ENCODE measurements around the gene RPL14.
"Not testable (repeated sequence)": the region's sequence is repeated elsewhere in the genome, so short reads cannot be mapped to it uniquely, and the experiment has no call there.

RPL14 gene

GRCh38 chr3:40456940-40457823 lies at the start of gene RPL14:
Gene RPL14 (plus strand): TSS chr3:40457339. CDS start chr3:40457472, 133 bp downstream.
- DNase-seq, result peak; percentile 68

GRCh38 chr3:40407611-40408010 lies 49.5 kb upstream of the RPL14 start:
- DNase-seq, result no peak

GRCh38 chr3:40414270-40414669 lies 42.9 kb upstream of the RPL14 start:
- DNase-seq, result no peak

DNA sequence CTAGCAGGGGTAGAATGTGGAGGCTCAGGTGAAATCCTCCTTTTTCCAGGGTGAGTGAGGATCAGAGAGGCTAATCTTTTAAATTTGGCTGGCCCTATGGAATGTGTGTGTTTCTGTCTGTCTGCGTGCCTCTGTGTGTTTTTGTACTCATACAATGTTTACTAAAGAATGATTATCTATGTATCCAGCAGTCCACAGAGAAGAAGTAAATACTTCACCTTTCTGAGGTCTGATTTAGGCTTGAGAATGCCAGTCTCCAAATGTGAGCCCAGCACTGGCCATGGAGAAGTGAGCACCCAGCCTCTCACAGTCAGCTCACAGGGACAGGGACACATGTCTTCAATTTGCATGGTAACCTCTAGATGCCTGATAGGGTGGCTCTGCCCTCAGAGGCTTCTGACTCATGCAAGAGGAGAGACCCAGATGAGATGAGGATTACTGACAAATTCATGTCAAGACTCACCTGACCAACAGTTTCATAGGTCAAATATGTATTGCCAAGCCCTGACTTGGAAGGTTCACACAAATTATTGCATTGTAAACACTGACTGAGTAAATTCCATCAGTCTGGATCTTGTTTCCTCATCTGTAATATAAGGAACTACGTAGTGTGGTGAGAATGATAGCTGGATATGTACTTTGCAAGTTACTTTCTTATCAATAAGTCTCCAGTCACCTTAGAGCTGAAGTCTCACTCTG lies 39.1 kb upstream of the RPL14 start:
- no peak for DNase-seq

DNA sequence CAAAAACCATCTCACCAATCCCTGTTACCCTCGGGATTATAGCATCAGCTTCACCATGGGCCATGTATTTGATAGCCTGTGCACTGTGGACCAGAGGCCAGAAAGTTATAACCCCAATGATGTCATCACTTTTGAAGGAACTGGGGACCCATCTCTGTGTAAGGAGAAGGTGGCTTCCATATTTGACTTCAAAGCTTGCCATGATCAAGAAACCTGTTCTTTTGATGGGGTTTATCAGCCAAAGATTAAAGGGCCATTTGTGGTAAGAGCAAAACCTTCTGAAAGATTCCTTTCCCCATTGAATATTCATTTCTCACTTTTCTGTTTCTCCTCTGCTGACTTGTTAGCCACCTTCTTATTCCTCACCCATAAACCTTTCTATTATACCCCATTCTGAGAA lies 34.3 kb upstream of the RPL14 start:
- DNase-seq, result no peak

- DNase-seq, result no peak
Measured at GRCh38 chr3:40427045-40427669, 30.0 kb upstream of the RPL14 start.

- no peak for DNase-seq
Measured at GRCh38 chr3:40432793-40433192, 24.3 kb upstream of the RPL14 start.

DNA sequence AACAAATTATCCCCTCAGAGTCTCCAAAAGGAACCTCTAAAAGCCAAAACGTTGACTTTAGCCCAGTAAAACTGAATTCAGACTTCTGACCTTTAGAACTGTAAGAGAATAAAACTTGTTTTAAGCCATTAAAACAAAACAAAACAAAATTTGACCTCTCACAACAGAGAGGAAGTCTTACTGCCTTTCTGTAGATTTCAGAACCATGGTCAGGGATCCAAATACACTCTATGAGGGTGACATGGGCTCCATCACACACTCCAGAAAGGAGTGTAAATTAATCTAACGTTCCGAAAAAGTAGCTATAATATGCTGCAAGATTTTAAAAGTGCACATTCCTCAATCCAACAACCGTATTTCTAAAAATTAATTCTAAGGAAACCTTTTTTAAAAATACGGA lies 19.2 kb upstream of the RPL14 start:
- no peak for DNase-seq

DNA sequence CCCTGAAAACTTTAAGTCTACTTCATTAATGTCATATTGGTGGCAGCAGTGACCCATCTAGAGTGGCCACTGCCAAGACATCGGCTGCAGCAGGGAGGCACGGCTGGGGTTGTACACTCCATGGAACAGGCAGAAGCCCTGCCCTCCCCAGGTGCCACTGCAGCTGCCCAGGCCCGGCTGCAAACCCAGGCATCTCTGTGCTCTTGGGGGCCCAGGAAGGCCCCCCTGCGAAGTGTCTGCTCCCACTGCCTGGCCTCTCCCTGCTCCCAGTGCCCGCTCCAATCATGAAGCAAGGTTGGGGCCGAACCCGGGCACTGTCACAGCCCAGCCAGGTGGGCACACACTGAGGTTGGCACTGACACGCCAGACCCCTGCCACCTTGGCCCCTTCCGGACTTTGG lies 12.1 kb upstream of the RPL14 start:
- no peak for DNase-seq

DNA sequence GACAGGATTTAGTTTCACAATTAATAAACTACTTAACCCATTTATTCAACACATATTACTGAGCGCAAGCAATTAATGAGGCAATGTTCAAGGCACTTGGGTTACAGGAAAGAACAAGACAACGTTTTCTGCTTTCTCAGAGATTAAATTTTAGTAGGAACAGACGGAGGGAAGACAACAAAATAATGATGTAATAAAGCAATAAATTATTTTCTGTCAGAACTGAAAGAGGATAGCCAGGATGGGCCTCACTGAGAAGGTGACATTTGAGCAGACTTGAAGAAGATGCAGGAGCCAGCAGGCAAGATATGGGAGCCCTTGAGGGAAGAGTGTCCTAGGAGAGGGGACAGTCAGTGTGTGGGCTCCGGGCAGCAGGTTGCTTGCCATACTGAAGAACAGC lies 11.3 kb upstream of the RPL14 start:
- DNase-seq, result no peak

GRCh38 chr3:40450438-40450837 lies 6.7 kb upstream of the RPL14 start:
- DNase-seq, result no peak

DNA sequence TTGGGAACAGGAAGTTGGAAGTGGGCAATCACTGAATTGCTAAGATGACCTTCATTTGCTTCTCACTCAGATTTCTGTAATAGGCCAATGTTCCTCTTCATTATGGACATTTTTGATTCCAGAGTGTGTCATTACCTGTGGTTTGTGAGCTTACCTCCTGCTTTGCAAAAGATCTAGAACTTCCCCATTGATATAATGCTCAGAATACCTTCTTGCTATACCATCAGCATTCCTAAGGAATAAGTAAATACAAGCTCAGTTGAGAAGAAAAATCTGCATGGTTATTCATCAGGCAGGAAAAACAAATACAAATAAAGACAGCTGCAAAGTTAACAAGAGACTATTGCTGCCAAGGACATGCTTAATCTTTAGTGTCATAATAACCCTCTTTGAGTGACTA lies 5.6 kb upstream of the RPL14 start:
- DNase-seq, result no peak

- DNase-seq, result no peak
Measured at GRCh38 chr3:40452057-40452456, 5.1 kb upstream of the RPL14 start.

DNA sequence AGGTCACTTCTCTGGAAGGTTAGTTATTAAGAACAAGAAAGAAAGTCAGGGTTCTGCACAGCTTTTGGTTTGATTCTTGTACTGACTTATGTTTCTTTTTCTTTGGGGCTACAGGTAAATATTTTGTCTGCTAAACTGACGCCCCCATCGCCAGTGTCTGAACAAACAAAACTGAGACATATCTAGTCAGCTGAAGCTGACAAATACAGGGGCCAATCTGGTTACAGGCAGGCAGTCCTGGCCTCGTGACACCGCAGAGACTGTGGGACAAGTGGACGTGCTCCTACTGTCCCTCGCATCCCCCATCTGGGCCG lies 4.6 kb upstream of the RPL14 start:
- DNase-seq, result no peak

- peak; percentile 97 for DNase-seq
Measured at GRCh38 chr3:40452876-40453730, 4.0 kb upstream of the RPL14 start.

GRCh38 chr3:40453933-40454332 lies 3.2 kb upstream of the RPL14 start:
- DNase-seq, result no peak

- no peak for DNase-seq
Measured at GRCh38 chr3:40455328-40455727, 1.8 kb upstream of the RPL14 start.

DNA sequence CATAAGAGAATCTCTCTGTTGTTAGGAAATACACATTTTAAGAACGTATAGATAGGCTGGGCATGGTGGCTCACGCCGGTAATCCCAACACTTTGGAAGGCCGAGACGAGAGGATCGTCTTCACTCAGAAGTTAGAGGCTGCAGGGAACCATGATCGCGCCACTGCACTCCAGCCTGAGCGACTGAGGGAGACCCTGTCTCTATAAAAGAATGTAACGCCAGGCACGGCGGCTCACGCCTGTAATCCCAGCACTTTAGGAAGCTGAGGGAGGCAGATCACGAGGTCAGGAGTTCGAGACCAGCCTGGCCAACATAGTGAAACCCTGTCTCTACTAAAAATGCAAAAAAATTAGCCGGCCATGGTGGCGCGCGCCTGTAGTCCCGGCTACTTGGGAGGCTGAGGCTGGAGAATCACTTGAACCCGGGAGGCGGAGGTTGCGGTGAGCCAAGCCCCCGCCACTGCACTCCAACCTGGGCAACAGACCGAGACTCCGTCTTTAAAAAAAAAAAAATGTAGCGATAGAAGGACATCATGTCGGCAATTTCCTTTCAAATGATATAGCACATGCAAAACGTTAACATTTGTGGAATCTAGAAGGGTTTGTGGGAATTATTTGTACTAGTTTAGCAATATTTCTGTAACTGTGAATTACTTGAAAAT lies 730 bp upstream of the RPL14 start:
- DNase-seq, result no peak

- no peak for DNase-seq
Measured at GRCh38 chr3:40458473-40458872, 1.3 kb downstream of the RPL14 start.

DNA sequence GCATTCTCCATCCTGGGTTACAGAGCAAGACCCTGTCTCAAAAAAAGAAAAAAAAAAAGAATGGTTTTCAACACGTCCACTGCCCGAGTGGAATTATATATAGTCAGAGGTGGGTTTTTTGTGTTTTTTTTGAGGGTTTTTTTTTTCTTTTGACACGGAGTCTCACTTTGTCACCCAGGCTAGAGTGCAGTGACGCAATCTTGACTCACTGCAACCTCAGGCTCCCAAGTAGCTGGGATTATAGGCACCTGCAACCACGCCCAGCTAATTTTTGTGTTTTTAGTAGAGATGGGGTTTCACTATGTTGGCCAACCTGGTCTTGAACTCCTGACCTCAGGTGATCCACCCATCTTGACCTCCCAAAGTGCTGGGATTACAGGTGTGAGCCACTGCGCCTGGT lies 3.3 kb downstream of the RPL14 start:
- DNase-seq, result not testable (repeated sequence)

DNA sequence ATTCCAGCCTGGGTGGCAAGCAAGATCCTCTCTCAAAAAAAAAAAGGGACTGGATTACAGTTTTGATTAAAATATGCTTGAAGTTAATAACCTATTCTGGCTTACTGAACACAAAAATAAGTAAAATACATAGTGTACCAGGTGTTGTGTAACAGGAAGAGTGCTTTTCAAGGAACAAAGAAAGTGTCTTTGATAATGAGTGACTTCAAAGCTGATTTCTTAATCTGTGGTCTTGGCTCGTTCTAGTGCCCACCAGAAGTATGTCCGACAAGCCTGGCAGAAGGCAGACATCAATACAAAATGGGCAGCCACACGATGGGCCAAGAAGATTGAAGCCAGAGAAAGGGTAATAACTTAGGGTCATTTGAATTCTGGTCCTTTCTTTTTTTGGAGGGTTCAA lies 4.0 kb downstream of the RPL14 start:
- no peak for DNase-seq

- not testable (repeated sequence) for DNase-seq
Measured at GRCh38 chr3:40462838-40463237, 5.7 kb downstream of the RPL14 start.

DNA sequence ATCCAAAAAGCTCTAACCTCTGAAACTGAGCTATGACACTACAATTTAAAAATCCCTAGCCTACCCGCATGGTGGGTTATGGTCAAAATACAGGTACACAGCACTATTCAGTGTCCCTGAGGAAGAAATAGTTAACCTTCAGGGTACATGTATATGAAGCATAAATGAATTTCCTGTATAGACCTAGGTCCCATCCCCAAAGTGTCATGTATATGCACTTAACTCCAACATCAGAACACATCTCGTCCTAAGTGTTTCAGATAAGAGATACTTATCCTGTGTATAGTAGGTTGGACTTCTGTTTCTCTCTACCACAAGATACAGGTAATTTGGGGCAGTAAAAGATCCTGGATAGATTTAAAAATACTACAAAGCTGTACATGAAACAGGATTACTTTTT lies 6.4 kb downstream of the RPL14 start:
- no peak for DNase-seq
